ENCODE data around the gene STX12. TPM values are rescaled to one million over a fixed set of nuclear protein-coding genes. Genes with fewer than 3 reads are reported as not detected.
"Not testable (repeated sequence)": the region's sequence is repeated elsewhere in the genome, so short reads cannot be mapped to it uniquely, and the experiment has no call there.

STX12 gene
- total RNA-seq, 8 experiments from 2014 or later: 32.6 to 98.0 (median 81.7) TPM

DNA sequence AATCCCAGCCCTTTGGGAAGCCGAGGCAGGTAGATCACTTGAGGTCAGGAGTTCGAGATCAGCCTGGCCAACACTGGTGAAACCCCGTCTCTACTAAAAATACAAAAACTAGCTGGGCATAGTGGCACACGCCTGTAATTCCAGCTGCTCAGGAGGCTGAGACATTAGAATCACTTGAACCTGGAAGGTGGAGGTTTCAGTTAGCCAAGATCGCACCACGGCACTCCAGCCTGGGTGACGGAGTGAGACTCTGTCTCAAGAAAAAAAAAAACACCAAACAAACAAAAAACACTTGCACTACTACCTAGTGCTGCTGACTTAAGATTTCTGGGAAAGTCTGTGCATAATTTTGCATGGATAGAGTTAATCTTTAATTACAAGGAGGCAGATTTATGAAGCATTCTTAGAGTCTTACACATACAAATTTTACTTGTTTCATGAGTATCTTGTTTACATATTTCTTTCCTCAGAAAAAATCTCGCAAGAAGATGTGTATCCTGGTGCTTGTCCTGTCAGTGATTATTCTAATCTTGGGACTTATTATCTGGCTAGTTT, 48.8 kb downstream of the STX12 start:
- H3K4me3 ChIP-seq: no peak overlapping the region
- in situ Hi-C loops (cut with MboI; ENCODE audit: low pct_unique_long_range_greater_than_20kb in 2 of 9, low sequenced_read_pairs in 9 of 9, unreplicated experiment in 9 of 9): no loop called here
- H3K27ac ChIP-seq: no peak overlapping the region
- WGBS, 10 experiments: 85 to 100% (median 90%) methylated on average over 1 to 6 of the region's 8 CpGs; no CpG with 5 or more reads in 3 of the 10 experiments
- ATAC-seq (replicated peaks in 6 of 8): no peak
- no peaks in the 10 kb centered on the region for H3K4me1 ChIP-seq (replicated peaks in 1 of 2)

DNA sequence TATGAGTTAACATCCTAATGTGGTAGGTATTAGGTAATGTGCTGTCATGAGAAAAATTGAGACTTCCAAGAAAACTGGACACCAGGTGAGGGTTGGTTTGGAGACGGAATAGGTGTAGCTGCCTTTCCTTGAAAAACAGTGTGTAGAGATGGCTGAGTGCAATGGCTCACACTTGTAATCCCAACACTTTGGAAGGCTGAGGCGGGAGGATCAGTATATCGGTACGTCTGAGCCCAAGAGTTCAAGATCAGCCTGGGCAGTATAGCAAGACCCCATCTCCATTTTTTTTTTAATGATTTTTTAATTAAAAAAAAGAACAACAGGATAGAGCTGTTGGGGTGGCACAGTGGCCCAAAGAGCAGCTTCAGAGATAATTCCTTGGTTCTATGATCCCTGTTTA, 50.8 kb downstream of the STX12 start:
- in situ Hi-C loops (cut with MboI; ENCODE audit: low pct_unique_long_range_greater_than_20kb in 2 of 9, low sequenced_read_pairs in 9 of 9, unreplicated experiment in 9 of 9): no loop called here
- Histone ChIP-seq H3K27ac (no peak overlapping the region), H3K4me3 (no peak overlapping the region), H3K4me1 (replicated peaks in 1 of 2) (no peaks in the 10 kb centered on the region)
- WGBS, 10 experiments: 87 to 100% (median 100%) methylated on average over 1 to 4 of the region's 4 CpGs; no CpG with 5 or more reads in 1 of the 10 experiments
- no peak for ATAC-seq (replicated peaks in 6 of 8)

DNA sequence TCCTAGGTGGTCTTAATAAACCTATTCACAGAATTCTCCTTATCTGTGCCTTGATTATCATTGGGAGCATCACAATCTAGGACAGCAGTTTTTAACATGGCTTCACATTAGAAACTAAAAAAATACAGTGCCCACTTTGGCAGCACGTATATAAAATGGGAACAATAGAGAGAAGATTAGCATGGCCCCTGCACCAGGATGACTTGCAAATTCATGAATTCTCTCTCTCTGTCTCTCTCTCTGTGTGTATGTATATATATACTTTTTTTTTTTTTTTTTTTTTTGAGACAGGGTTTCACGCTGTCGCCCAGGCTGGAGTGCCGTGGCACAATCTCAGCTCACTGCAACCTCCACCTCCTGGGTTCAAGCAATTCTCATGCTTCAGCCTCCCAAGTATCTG, 51.4 kb downstream of the STX12 start:
- Histone ChIP-seq H3K4me3 (no peak overlapping the region), H3K27ac (no peak overlapping the region), H3K4me1 (replicated peaks in 1 of 2) (no peaks in the 10 kb centered on the region)
- 87 to 100% (median 100%) methylated on average over 1 to 4 of the region's 4 CpGs; no CpG with 5 or more reads in 3 of the 10 experiments for WGBS, 10 experiments
- no peak for ATAC-seq (replicated peaks in 6 of 8)
- in situ Hi-C loops (cut with MboI; ENCODE audit: low pct_unique_long_range_greater_than_20kb in 2 of 9, low sequenced_read_pairs in 9 of 9, unreplicated experiment in 9 of 9): no loop called here

DNA sequence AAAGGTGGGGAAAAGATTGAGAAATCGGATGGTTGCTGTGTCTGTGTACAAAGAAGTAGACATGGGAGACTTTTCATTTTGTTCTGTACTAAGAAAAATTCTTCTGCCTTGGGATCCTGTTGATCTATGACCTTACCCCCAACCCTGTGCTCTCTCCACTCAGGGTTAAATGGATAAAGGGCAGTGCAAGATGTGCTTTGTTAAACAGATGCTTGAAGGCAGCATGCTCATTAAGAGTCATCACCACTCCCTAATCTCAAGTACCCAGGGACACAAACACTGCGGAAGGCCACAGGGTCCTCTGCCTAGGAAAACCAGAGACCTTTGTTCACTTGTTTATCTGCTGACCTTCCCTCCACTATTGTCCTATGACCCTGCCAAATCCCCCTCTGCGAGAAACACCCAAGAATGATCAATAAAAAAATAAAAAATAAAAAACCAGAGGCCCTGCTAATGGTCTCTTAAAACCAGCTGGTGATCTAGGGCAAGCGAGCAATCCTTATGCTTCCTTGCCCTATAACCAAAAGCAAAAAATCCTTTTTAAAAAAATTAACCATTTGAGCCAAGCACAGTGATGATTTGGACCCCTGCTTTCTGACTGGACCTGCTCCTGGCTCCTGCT, 56.4 kb downstream of the STX12 start:
- peaks cover 10 to 11% of the 10 kb centered on the region in 2 donors for H3K4me1 ChIP-seq (replicated peaks in 1 of 2)
- 80 to 100% (median 88%) methylated on average over 1 to 2 of the region's 4 CpGs; no CpG with 5 or more reads in 5 of the 10 experiments for WGBS, 10 experiments
- H3K27ac ChIP-seq: peak overlapping the region in 1 of 2 donors; percentile 92
- ATAC-seq (replicated peaks in 6 of 8); H3K4me3 ChIP-seq; in situ Hi-C loops (cut with MboI; ENCODE audit: low pct_unique_long_range_greater_than_20kb in 2 of 9, low sequenced_read_pairs in 9 of 9, unreplicated experiment in 9 of 9): not testable (repeated sequence)

DNA sequence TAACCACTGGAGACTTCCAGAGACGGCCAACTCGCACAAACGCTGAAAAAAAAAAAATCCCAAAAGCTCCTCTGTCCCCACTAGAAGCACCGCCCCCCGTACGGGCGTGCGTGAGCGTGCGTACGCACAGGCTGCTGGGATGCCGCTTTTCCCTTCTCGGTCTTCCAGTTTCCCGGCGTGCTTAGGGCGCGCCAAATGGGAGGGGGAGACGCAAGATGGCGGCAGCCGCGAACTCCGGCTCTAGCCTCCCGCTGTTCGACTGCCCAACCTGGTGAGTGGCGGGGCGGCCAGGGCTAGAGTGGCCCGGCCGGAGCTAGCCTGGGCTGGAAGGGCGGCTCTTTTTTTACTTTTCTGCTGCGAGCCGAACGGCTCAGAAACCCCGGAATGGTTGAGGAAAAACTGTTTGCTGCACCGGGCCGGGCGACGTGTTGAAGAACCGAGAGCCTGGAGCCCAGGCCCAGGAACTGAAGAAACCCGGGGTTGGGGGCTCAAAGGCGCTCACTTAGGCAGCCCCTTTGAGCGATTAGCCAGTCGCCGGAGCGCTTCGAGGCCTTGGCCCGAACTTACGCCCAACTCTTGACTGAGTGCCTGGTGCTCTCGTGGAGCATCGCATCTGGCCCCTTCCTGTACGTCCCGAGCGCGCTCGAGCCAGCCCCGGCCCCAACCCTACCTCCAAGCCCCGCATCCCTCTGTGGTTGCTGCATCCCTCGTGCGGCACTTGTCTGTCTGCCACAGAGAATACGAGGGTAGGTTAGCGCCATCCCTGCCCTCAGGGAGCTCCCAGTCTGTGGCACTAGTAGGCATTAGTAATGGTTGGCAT, 57.8 kb downstream of the STX12 start, which contains the start of gene PPP1R8:
Gene PPP1R8, plus strand, starts transcription at position 162 of the 820 bp plus-strand sequence. Its CDS starts 54 bp downstream, at position 216.
- H3K27ac ChIP-seq: peak within 1 kb of the TSS; percentile 71 to 92
- H3K4me3 ChIP-seq: peak within 1 kb of the TSS; percentile 63 to 81 (median 70)
- 0 to 10% (median 2%) methylated on average over 4 to 27 of the region's 60 CpGs; no CpG with 5 or more reads in 5 of the 10 experiments for WGBS, 10 experiments
- peak; percentile 96 to 100 (median 99) for ATAC-seq (replicated peaks in 6 of 8)
- H3K4me1 ChIP-seq (replicated peaks in 1 of 2): peaks cover 10 to 11% of the 10 kb centered on the region in 2 donors
- in situ Hi-C loops (cut with MboI; ENCODE audit: low pct_unique_long_range_greater_than_20kb in 2 of 9, low sequenced_read_pairs in 9 of 9, unreplicated experiment in 9 of 9): no loop called here

DNA sequence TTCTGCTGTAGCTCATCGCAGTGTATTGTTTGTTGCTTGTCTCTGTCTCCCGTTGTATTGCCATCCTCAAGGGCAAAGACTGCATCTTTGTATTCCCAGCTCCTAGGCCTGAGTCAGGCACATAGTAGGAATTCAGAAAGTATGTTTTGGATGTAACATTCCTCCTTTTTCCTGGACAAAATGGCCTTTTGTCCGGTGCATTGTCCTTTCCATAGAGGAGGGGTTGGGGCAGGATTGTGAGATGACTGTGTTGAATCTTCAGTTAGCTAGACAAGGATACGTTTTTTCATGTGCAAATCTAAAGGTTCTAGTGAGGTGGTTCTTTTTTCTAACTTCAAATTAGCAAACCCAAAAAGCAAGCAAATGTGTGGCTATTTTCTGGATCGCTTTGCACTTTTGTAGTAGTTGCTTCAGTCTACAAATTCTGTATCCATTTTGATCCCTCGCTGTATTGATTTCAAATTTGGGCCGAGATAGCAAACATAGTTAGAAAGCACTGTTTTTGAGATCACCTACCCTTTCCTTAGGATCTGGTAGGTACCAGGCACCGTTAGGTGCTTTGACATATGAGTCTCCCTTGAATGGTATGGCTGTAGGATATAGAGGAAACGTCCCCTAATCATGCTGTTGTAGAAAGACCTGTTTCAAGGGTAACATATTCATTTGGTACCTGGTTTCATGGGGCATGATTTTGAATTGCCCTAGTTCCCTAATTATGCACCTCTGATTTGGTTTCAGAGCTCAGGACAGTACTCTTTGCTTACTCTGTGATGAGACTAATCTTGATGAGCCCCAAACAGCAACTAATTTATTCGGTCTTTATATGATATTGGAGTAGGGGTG, 58.8 kb downstream of the STX12 start:
- in situ Hi-C loops (cut with MboI; ENCODE audit: low pct_unique_long_range_greater_than_20kb in 2 of 9, low sequenced_read_pairs in 9 of 9, unreplicated experiment in 9 of 9): no loop called here

DNA sequence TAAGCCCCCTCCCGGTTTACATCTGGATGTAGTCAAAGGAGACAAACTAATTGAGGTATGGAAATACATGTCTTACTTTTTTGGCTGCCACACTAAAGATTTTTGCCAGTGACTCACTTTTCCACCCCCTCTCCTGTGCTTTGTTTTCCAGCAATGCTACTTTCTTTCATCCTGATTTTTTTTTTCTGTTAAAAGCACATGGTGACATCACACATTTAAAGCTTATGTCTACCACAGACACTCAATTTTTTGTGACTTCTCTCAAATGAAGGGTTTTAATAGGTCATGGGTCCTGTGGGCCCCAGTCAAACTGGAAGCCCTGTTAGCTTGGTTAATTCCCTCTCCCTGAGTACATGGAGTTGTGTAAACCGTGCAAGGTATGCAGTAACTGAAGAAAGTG, 59.7 kb downstream of the STX12 start:
- WGBS, 10 experiments: 70 to 100% (median 94%) methylated on average over 1 to 2 of the region's 2 CpGs; no CpG with 5 or more reads in 2 of the 10 experiments
- no peak for ATAC-seq (replicated peaks in 6 of 8)
- Histone ChIP-seq H3K4me3 (no peak overlapping the region), H3K27ac (no peak overlapping the region), H3K4me1 (replicated peaks in 1 of 2) (peaks cover 10 to 11% of the 10 kb centered on the region in 2 donors)
- in situ Hi-C loops (cut with MboI; ENCODE audit: low pct_unique_long_range_greater_than_20kb in 2 of 9, low sequenced_read_pairs in 9 of 9, unreplicated experiment in 9 of 9): no loop called here

More for the DNA sequence above, 58.8 kb downstream of the STX12 start:
- H3K4me1 ChIP-seq (replicated peaks in 1 of 2): peaks cover 10 to 11% of the 10 kb centered on the region in 2 donors
- peak overlapping the region; percentile 63 to 81 (median 70) for H3K4me3 ChIP-seq
- WGBS, 10 experiments: 38 to 100% (median 62%) methylated on average over 1 to 10 of the region's 10 CpGs; no CpG with 5 or more reads in 1 of the 10 experiments
- no peak for ATAC-seq (replicated peaks in 6 of 8)
- no peak overlapping the region for H3K27ac ChIP-seq

DNA sequence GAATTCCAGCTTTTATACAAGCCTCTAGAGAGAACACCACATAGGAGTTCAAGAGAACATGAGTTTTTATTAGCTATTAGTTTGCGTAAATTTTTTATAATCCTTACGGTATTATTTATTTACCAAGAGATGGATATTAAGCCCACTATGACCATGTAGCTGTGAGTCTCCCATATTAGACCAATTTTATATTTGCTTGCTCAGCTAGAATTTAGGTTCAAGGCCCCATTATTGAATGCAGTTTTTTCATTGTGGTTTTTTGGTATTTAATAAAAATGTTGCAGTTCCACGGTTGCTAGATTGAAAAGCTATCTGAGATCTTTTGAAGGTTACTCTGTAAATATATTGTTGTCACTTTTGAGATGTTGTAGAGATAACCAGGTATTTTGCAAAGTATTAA, 60.5 kb downstream of the STX12 start:
- no peak overlapping the region for H3K4me3 ChIP-seq
- WGBS, 10 experiments: 50 to 100% (median 94%) methylated on average over 2 to 3 of the region's 3 CpGs
- no peak for ATAC-seq (replicated peaks in 6 of 8)
- no peak overlapping the region for H3K27ac ChIP-seq
- in situ Hi-C loops (cut with MboI; ENCODE audit: low pct_unique_long_range_greater_than_20kb in 2 of 9, low sequenced_read_pairs in 9 of 9, unreplicated experiment in 9 of 9): no loop called here
- H3K4me1 ChIP-seq (replicated peaks in 1 of 2): peaks cover 10 to 11% of the 10 kb centered on the region in 2 donors

DNA sequence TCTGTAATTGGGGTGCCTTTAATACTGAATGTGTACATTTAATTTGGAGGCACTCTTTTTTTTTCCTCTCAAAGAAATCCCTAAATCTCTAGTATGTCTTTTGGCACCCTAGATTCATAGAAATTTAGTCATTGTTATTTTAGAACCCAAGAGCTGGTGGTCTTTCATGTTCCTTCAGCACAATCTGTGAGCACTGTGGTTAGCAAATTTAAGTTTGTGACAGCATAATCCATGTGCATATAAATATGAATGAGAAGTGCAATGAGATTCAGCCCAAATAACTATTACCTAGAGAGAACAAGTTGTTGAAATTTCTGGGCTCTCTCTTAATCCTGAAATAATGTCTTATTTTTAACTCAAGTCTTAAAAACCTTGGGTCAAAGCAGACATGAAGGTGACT, 62.0 kb downstream of the STX12 start:
- in situ Hi-C loops (cut with MboI; ENCODE audit: low pct_unique_long_range_greater_than_20kb in 2 of 9, low sequenced_read_pairs in 9 of 9, unreplicated experiment in 9 of 9): no loop called here
- Histone ChIP-seq H3K27ac (no peak overlapping the region), H3K4me3 (no peak overlapping the region), H3K4me1 (replicated peaks in 1 of 2) (peaks cover 8 to 10% of the 10 kb centered on the region in 2 donors)
- ATAC-seq (replicated peaks in 6 of 8): no peak

DNA sequence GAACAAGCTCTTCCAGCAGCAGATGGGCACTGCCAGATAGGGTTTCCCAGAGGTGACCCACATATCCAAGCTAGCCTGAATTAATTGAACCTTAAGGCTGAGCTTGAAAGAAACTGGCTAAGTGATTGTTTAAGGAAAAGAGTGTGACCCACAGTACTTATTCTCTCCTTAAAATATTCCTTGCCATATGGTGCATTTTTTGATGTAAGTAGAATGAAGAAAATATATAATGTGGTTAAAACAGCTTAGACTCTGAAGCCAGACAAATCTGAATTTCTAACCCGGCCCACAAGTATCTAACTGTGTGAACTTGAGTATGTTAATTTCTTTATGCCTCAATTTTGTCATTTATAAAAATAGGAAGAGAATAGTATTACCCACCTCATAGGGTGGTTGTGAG, 62.5 kb downstream of the STX12 start:
- in situ Hi-C loops (cut with MboI; ENCODE audit: low pct_unique_long_range_greater_than_20kb in 2 of 9, low sequenced_read_pairs in 9 of 9, unreplicated experiment in 9 of 9): no loop called here
- no peak for ATAC-seq (replicated peaks in 6 of 8)

DNA sequence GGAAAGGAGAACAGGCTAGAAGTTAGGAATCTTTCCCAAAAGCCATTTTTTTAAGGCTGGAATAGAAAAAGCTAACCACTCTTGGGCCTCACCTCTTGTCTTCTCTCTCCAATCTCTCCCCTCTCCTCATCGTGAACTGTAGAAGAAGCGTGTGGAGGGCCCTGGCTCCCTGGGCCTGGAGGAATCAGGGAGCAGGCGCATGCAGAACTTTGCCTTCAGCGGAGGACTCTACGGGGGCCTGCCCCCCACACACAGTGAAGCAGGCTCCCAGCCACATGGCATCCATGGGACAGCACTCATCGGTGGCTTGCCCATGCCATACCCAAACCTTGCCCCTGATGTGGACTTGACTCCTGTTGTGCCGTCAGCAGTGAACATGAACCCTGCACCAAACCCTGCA, 76.9 kb downstream of the STX12 start:
- WGBS, 10 experiments: 90 to 100% (median 92%) methylated on average over 3 to 6 of the region's 7 CpGs; no CpG with 5 or more reads in 7 of the 10 experiments

More for the DNA sequence above, 62.5 kb downstream of the STX12 start:
- Histone ChIP-seq H3K27ac (no peak overlapping the region), H3K4me1 (replicated peaks in 1 of 2) (peaks cover 6 to 10% of the 10 kb centered on the region in 2 donors), H3K4me3 (no peak overlapping the region)
- 60 to 100% (median 100%) methylated on average over 1 of the region's 1 CpG; no CpG with 5 or more reads in 2 of the 10 experiments for WGBS, 10 experiments

DNA sequence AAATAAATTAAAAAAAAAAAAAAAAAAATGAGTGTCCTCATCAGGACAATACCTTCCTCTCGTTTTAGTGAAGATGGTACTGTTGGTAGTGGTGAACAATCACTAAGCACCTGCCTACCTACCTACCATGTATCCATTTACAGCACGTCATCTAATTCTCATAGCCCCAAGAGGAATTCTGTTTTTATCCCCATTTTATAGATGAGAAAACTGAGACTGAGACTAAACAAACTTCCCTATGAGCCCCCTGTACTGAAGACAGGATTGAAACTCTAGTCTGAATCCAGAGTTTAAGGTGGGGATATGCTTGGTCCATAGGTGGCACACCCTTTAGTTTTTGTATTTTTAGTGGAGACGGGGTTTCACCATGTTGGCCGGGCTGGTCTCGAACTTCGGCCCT, 82.1 kb downstream of the STX12 start:
- in situ Hi-C loops (cut with MboI; ENCODE audit: low pct_unique_long_range_greater_than_20kb in 2 of 9, low sequenced_read_pairs in 9 of 9, unreplicated experiment in 9 of 9): loop anchor here in 1 of 9 experiments (25.0 kb wide), 1 partner anchor 107 kb away; the partner anchor contains the start of gene XKR8
- Histone ChIP-seq H3K27ac (no peak overlapping the region), H3K4me3 (no peak overlapping the region), H3K4me1 (replicated peaks in 1 of 2) (peaks cover 0 to 4% of the 10 kb centered on the region in 2 donors)
- 0 to 100% (median 97%) methylated on average over 1 to 5 of the region's 6 CpGs; no CpG with 5 or more reads in 2 of the 10 experiments for WGBS, 10 experiments
- no peak for ATAC-seq (replicated peaks in 6 of 8)

More for the DNA sequence above, 76.9 kb downstream of the STX12 start:
- no peak for ATAC-seq (replicated peaks in 6 of 8)
- Histone ChIP-seq H3K4me3 (no peak overlapping the region), H3K27ac (no peak overlapping the region), H3K4me1 (replicated peaks in 1 of 2) (no peaks in the 10 kb centered on the region)
- in situ Hi-C loops (cut with MboI; ENCODE audit: low pct_unique_long_range_greater_than_20kb in 2 of 9, low sequenced_read_pairs in 9 of 9, unreplicated experiment in 9 of 9): loop anchor here in 1 of 9 experiments (25.0 kb wide), 1 partner anchor 112 kb away; the partner anchor contains the start of gene XKR8

Data from motor neuron (in vitro differentiated cells).